Liver (tissue), 9 donors: ENCODE results near the gene TTLL13. TPM values are rescaled to one million over a fixed set of nuclear protein-coding genes. Genes with fewer than 3 reads are reported as not detected.

Experiments used
- DNase-seq: peaks from one replicate; pipeline ENCODE4 v3.0.0-alpha.2; 2017; ENCODE audit warnings: low spot score
- H3K27ac ChIP-seq, 2 donors: one replicate each; pipeline ENCODE4 v1.7.0; 2013; ENCODE audit warnings: inconsistent platforms in 2 of 2, low read length in 2 of 2, control low read depth in 1 of 2, low read depth in 1 of 2, mild to moderate bottlenecking in 1 of 2
- H3K27me3 ChIP-seq, 4 donors: one replicate each; pipeline versions ENCODE4 v1.6.1 to v1.7.0; 2013; ENCODE audit warnings: low read length in 3 of 4, inconsistent platforms in 1 of 4, mild to moderate bottlenecking in 1 of 4, moderate library complexity in 1 of 4; ENCODE audit not compliant: control insufficient read depth in 4 of 4, insufficient read depth in 4 of 4
- H3K36me3 ChIP-seq, 4 donors: one replicate each; pipeline versions ENCODE4 v1.6.1 to v1.7.0; 2013; ENCODE audit warnings: low read length in 3 of 4, mild to moderate bottlenecking in 3 of 4, low read depth in 1 of 4, moderate library complexity in 1 of 4; ENCODE audit not compliant: control insufficient read depth in 4 of 4, insufficient read depth in 3 of 4
- H3K4me1 ChIP-seq, 4 donors: one replicate each; pipeline versions ENCODE4 v1.6.1 to v1.7.0; 2013; ENCODE audit warnings: low read length in 3 of 4, mild to moderate bottlenecking in 3 of 4, moderate library complexity in 1 of 4; ENCODE audit not compliant: control insufficient read depth in 4 of 4, insufficient read depth in 4 of 4
- H3K4me3 ChIP-seq, 3 donors: one replicate each; pipeline versions ENCODE4 v1.6.1 to v1.7.0; 2013; ENCODE audit warnings: low read length in 3 of 3, control low read depth in 1 of 3, low read depth in 1 of 3, mild to moderate bottlenecking in 1 of 3
- H3K9ac ChIP-seq, 2 donors: one replicate each; pipeline ENCODE4 v1.7.0; 2013; ENCODE audit warnings: low read length in 2 of 2, mild to moderate bottlenecking in 2 of 2, moderate library complexity in 2 of 2, control low read depth in 1 of 2, low read depth in 1 of 2
- H3K9me3 ChIP-seq, 4 donors: one replicate each; pipeline versions ENCODE4 v1.6.1 to v1.7.0; 2013; ENCODE audit warnings: low read length in 3 of 4; ENCODE audit not compliant: control insufficient read depth in 4 of 4
- ATF3 ChIP-seq: IDR thresholded peaks from 2 replicates; pipeline ENCODE4 v1.6.1; 2016; ENCODE audit warnings: antibody characterized with exemption
- CTCF ChIP-seq: fragments of 150-350 bp; IDR thresholded peaks from 2 replicates; pipeline ENCODE4 v1.5.1; 2017; ENCODE audit warnings: improper control_type of control experiment, low read depth, low read length; ENCODE audit not compliant: missing input control
- EGR1 ChIP-seq, 2 donors: IDR thresholded peaks; 2 replicates each; pipeline ENCODE4 v1.6.1; 2016 to 2018; ENCODE audit warnings: antibody characterized with exemption in 2 of 2, low read depth in 2 of 2
- FOXA1 ChIP-seq: IDR thresholded peaks from 2 replicates; pipeline ENCODE4 v1.6.1; 2016; ENCODE audit warnings: antibody characterized with exemption
- FOXA2 ChIP-seq: IDR thresholded peaks from 2 replicates; pipeline ENCODE4 v1.6.1; 2016; ENCODE audit warnings: antibody characterized with exemption
- GABPA ChIP-seq, 2 donors: IDR thresholded peaks in 1 of 2; conservative IDR thresholded peaks in 1 of 2; 2 replicates each; pipeline ENCODE4 v1.6.1; 2016; ENCODE audit warnings: antibody characterized with exemption in 2 of 2, mild to moderate bottlenecking in 1 of 2, moderate library complexity in 1 of 2
- HNF4A ChIP-seq, 2 donors: conservative IDR thresholded peaks; 2 replicates each; pipeline ENCODE4 v1.6.1; 2016; ENCODE audit warnings: antibody characterized with exemption in 2 of 2, mild to moderate bottlenecking in 2 of 2
- HNF4G ChIP-seq: IDR thresholded peaks from 2 replicates; pipeline ENCODE4 v1.6.1; 2016; ENCODE audit warnings: antibody characterized with exemption
- JUND ChIP-seq, 2 donors: IDR thresholded peaks; 2 replicates each; pipeline ENCODE4 v1.6.1; 2016; ENCODE audit warnings: antibody characterized with exemption in 2 of 2
- MAX ChIP-seq: IDR thresholded peaks from 2 replicates; pipeline ENCODE4 v1.6.1; 2016; ENCODE audit warnings: antibody characterized with exemption
- NR2F2 ChIP-seq: IDR thresholded peaks from 2 replicates; pipeline ENCODE4 v1.6.1; 2016; ENCODE audit warnings: antibody characterized with exemption
- RAD21 ChIP-seq, 2 donors: IDR thresholded peaks; 2 replicates each; pipeline ENCODE4 v1.6.1; 2016; ENCODE audit warnings: antibody characterized with exemption in 2 of 2, mild to moderate bottlenecking in 2 of 2
- REST ChIP-seq: IDR thresholded peaks from 2 replicates; pipeline ENCODE4 v1.6.1; 2016; ENCODE audit warnings: antibody characterized with exemption, mild to moderate bottlenecking
- RXRA ChIP-seq, 2 donors: IDR thresholded peaks; 2 replicates each; pipeline ENCODE4 v1.6.1; 2017 to 2018; ENCODE audit warnings: antibody characterized with exemption in 2 of 2, mild to moderate bottlenecking in 1 of 2
- SP1 ChIP-seq: IDR thresholded peaks from 2 replicates; pipeline ENCODE4 v1.6.1; 2018; ENCODE audit warnings: antibody characterized with exemption, mild to moderate bottlenecking
- TAF1 ChIP-seq: conservative IDR thresholded peaks from 2 replicates; pipeline ENCODE4 v1.6.1; 2016; ENCODE audit warnings: antibody characterized with exemption, mild to moderate bottlenecking
- YY1 ChIP-seq: IDR thresholded peaks from 2 replicates; pipeline ENCODE4 v1.6.1; 2016; ENCODE audit warnings: antibody characterized with exemption, mild to moderate bottlenecking
- ZBTB33 ChIP-seq: IDR thresholded peaks from 2 replicates; pipeline ENCODE4 v1.6.1; 2016; ENCODE audit warnings: antibody characterized with exemption
- WGBS: extraction: QIAGEN DNeasy Blood & Tissue Kit; methylation state at CpG from one replicate; pipeline ENCODE4 v1.1.7; 2013; 5-methylcytosine and 5-hydroxymethylcytosine counted together
- polyA plus RNA-seq, 2 donors: library from polyadenylated mRNA; stranded (reverse) in 1 of 2; unstranded in 1 of 2; fragments of 200-250 nt in 1 of 2; fragments of >200 nt in 1 of 2; fragmentation: Nextera tagmentation in 1 of 2; extraction: Ambion mirVana in 1 of 2; gene quantifications; one replicate each; pipeline versions ENCODE4 v1.2.1 to v1.2.3, GENCODE V29; 2013 to 2015
- total RNA-seq, 2 donors: library from RNA; depleted of rRNA; stranded (reverse); fragments of >200 nt; gene quantifications; one replicate each; pipeline ENCODE4 v1.2.3, GENCODE V29; 2014
- donor health status: healthy.
- donor health status: healthy.
- donor health status: healthy.
- donor health status: healthy.
- donor health status: healthy.

TTLL13 gene
- total and polyA plus RNA-seq, 4 donors: 0.08 to 0.17 TPM; not detected in 2

GRCh38 chr15:90203473-90203872 lies 45.9 kb upstream of the TTLL13 start:
- no peak overlapping the region for H3K4me3 ChIP-seq
- H3K9ac ChIP-seq: no peak overlapping the region
- H3K27ac ChIP-seq: no peak overlapping the region
- TF ChIP-seq NR2F2 (no peak), FOXA1 (no peak), YY1 (no peak), RXRA (IDR thresholded peaks at IDR 0.05) (no peak), JUND (IDR thresholded peaks at IDR 0.05) (no peak), SP1 (no peak), REST (no peak), ATF3 (no peak), HNF4A (conservative IDR thresholded peaks at IDR 0.05) (no peak), GABPA (IDR thresholded peaks at IDR 0.05 in 1 of 2, conservative IDR thresholded peaks at IDR 0.05 in 1 of 2) (no peak), HNF4G (no peak), MAX (no peak), ZBTB33 (no peak), FOXA2 (no peak), CTCF (no peak), TAF1 (no peak), RAD21 (IDR thresholded peaks at IDR 0.05) (no peak)
- 98% methylated on average over 7 of the region's 7 CpGs for WGBS
- peaks cover 0 to 19% (median 3%) of the 10 kb centered on the region in 4 donors for H3K36me3 ChIP-seq
- no peak for DNase-seq
- no peaks in the 10 kb centered on the region for H3K9me3 ChIP-seq
- H3K27me3 ChIP-seq: no peaks in the 10 kb centered on the region
- peaks cover 17 to 45% (median 29%) of the 10 kb centered on the region in 4 donors for H3K4me1 ChIP-seq

- 83% methylated on average over 8 of the region's 8 CpGs for WGBS
- no peak for DNase-seq
- no peak overlapping the region for H3K4me3 ChIP-seq
These were observed 45.4 kb upstream of the TTLL13 start for GRCh38 chr15:90203922-90204321.

More at GRCh38 chr15:90203922-90204321, 45.4 kb upstream of the TTLL13 start:
- Histone ChIP-seq H3K27me3 (no peaks in the 10 kb centered on the region), H3K9me3 (no peaks in the 10 kb centered on the region), H3K27ac (no peak overlapping the region), H3K4me1 (peaks cover 17 to 45% (median 29%) of the 10 kb centered on the region in 4 donors), H3K36me3 (peaks cover 0 to 19% (median 3%) of the 10 kb centered on the region in 4 donors), H3K9ac (no peak overlapping the region)
- TF ChIP-seq YY1: no peak
- no peak for TF ChIP-seq SP1
- no peak for TF ChIP-seq JUND (IDR thresholded peaks at IDR 0.05)
- no peak for TF ChIP-seq RXRA (IDR thresholded peaks at IDR 0.05)
- no peak for TF ChIP-seq HNF4G
- no peak for TF ChIP-seq GABPA (IDR thresholded peaks at IDR 0.05 in 1 of 2, conservative IDR thresholded peaks at IDR 0.05 in 1 of 2)
- TF ChIP-seq EGR1 (IDR thresholded peaks at IDR 0.05; ENCODE audit: low read depth in 2 of 2): no peak
